Measurements from ENCODE around the gene ZNF473. TPM values are rescaled to one million over a fixed set of nuclear protein-coding genes. Genes with fewer than 3 reads are reported as not detected.

ZNF473 gene
- total RNA-seq, 1 donor from 2014 or later = 2.4 TPM

- no peak for TF ChIP-seq CTCF (IDR thresholded peaks at IDR 0.05; ENCODE audit: borderline replicate concordance)
- Histone ChIP-seq H3K9me3 (replicated peaks) (no peaks in the 10 kb centered on the region), H3K36me3 (peaks cover 81% of the 10 kb centered on the region), H3K4me1 (peaks cover under 1% of the 10 kb centered on the region), H3K27me3 (ENCODE audit: low read depth) (no peaks in the 10 kb centered on the region), H3K27ac (replicated peaks) (no peak overlapping the region), H3K4me3 (no peak overlapping the region)
- no peak for DNase-seq
- intact Hi-C loops (cut with micrococcal nuclease) = no loop called here
These were observed 9.5 kb upstream of the ZNF473 start for GRCh38 chr19:50016225-50016807.

- Histone ChIP-seq H3K9me3 (replicated peaks) (no peaks in the 10 kb centered on the region), H3K36me3 (peaks cover 53% of the 10 kb centered on the region), H3K4me3 (no peak overlapping the region), H3K27me3 (ENCODE audit: low read depth) (no peaks in the 10 kb centered on the region), H3K4me1 (peaks cover 28% of the 10 kb centered on the region), H3K27ac (replicated peaks) (no peak overlapping the region)
- intact Hi-C loops (cut with micrococcal nuclease) = no loop called here
- no peak for DNase-seq
- no peak for TF ChIP-seq CTCF (IDR thresholded peaks at IDR 0.05; ENCODE audit: borderline replicate concordance)
These were observed 5.3 kb upstream of the ZNF473 start for GRCh38 chr19:50020481-50020880.

GRCh38 chr19:50022823-50023222 lies 3.0 kb upstream of the ZNF473 start:
- Histone ChIP-seq H3K9me3 (replicated peaks) (no peaks in the 10 kb centered on the region), H3K27ac (replicated peaks) (no peak overlapping the region), H3K4me1 (peaks cover 46% of the 10 kb centered on the region), H3K36me3 (peaks cover 30% of the 10 kb centered on the region), H3K27me3 (ENCODE audit: low read depth) (no peaks in the 10 kb centered on the region), H3K4me3 (no peak overlapping the region)
- no peak for DNase-seq
- intact Hi-C loops (cut with micrococcal nuclease) = no loop called here
- no peak for TF ChIP-seq CTCF (IDR thresholded peaks at IDR 0.05; ENCODE audit: borderline replicate concordance)

GRCh38 chr19:50024719-50025021 lies 1.1 kb upstream of the ZNF473 start:
- intact Hi-C loops (cut with micrococcal nuclease) = no loop called here
- peaks cover 46% of the 10 kb centered on the region for H3K4me1 ChIP-seq

GRCh38 chr19:50025022-50025793 lies 597 bp upstream of the ZNF473 start, which contains the start of gene VRK3:
VRK3 (minus strand) TSS chr19:50025372; CDS start chr19:50016162, 9,210 bp downstream.
- intact Hi-C loops (cut with micrococcal nuclease) = no loop called here
- TF ChIP-seq CTCF (IDR thresholded peaks at IDR 0.05; ENCODE audit: borderline replicate concordance) = peak; percentile 20
- H3K4me3 ChIP-seq = peak within 1 kb of the TSS; percentile 95
- peak; percentile 98 for DNase-seq
- peaks cover 46% of the 10 kb centered on the region for H3K4me1 ChIP-seq
- no peaks in the 10 kb centered on the region for H3K9me3 ChIP-seq (replicated peaks)
- peak within 1 kb of the TSS; percentile 96 for H3K27ac ChIP-seq (replicated peaks)
- H3K27me3 ChIP-seq (ENCODE audit: low read depth) = no peaks in the 10 kb centered on the region
- H3K36me3 ChIP-seq = peaks cover 6% of the 10 kb centered on the region

More at GRCh38 chr19:50024719-50025021, 1.1 kb upstream of the ZNF473 start:
- Histone ChIP-seq H3K9me3 (replicated peaks) (no peaks in the 10 kb centered on the region), H3K4me3 (peak overlapping the region; percentile 95), H3K36me3 (peaks cover 11% of the 10 kb centered on the region), H3K27ac (replicated peaks) (peak overlapping the region; percentile 96), H3K27me3 (ENCODE audit: low read depth) (no peaks in the 10 kb centered on the region)
- no peak for DNase-seq
- no peak for TF ChIP-seq CTCF (IDR thresholded peaks at IDR 0.05; ENCODE audit: borderline replicate concordance)

All from left ventricle myocardium inferior (tissue), 1 donor.